GM19463 (cell line): ENCODE measurements around the gene DBH.

Source experiments
- ATAC-seq: cut with Tn5 transposase; IDR thresholded peaks from one replicate; pipeline ENCODE4 v1.9.1; 2021; ENCODE audit warnings: mild to moderate bottlenecking, moderate library complexity; ENCODE audit not compliant: unreplicated experiment

Gene DBH

GRCh38 chr9:133693703-133694529 lies 57.8 kb downstream of the DBH start:
- no peak for ATAC-seq

GRCh38 chr9:133694686-133695085 lies 58.5 kb downstream of the DBH start:
- no peak for ATAC-seq

DNA sequence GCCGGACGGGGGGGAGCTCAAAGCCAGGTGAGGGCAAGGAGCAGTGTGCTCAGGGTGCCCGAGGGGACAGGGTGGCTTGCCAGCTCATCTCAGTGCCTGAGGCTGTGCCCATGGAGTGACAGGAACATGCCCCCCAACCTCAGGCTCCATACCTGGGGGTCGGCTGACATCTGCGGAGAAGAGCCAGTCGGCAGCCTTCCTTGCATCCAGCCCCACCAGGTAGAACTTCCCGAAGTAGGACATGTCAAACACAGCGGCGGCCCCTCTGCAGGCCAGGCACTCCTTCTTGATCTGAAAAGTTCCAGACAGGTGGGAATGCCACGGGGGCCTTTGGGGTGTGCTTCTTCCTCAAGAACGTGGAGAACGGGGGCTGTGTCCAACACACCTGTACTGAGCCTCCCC lies 59.9 kb downstream of the DBH start:
- ATAC-seq: no peak

- ATAC-seq: no peak
Measured at GRCh38 chr9:133699546-133699945, 63.4 kb downstream of the DBH start.

DNA sequence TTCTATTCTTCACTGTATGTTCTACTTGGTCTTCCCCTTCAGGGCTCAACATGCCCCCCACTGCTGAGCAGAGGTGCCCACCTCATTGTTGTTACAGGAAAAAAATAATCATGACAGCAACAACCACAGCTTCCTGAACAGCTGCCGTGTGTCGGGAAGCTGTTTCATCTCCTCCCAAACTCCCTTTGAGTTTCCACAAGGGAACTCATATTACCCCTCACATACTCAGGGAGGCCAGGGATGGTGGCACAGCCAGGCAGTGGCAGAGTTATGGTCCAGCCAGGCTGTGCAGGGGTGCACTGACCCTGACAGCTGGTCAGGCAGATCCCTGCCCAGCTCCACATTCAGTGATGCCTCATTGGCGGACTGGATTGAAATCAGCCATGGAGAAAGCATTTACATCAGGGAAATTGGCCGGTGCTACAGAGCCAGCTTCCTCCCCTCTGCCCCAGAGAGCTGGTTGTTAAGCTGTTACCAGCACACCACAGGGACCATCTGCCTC lies 64.7 kb downstream of the DBH start:
- no peak for ATAC-seq

DNA sequence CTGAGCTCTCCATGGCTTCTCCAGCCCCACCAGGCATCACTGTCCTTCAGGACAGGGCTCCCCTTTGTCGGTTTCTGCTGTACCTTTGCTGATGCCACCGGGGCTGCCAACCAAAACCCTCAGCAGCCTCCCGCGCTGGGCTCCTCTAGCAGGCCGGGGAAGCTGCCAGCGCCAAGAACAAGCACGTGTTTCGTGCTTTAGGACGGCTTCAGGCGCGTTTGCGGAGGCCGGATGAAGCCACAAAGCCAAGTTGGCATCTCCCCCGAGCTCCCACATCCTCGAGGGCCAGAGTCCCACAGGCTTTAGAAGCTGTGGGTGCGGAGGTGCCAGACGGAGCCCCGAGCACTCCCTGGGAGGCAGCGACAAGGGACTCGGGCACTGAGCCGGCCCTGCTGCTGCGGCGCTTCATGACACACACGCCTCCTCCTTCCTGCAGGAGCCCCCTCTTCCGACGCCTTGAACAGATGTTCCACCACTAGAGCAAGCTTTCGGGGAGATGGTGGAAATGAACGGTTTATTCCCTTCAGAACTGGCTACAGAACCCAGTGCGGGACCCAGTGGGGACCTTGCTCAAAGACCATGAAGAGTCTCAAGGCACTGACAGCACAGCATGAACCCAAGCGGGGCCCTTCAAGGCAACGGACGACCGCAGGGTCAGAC lies 65.3 kb downstream of the DBH start:
- no peak for ATAC-seq

DNA sequence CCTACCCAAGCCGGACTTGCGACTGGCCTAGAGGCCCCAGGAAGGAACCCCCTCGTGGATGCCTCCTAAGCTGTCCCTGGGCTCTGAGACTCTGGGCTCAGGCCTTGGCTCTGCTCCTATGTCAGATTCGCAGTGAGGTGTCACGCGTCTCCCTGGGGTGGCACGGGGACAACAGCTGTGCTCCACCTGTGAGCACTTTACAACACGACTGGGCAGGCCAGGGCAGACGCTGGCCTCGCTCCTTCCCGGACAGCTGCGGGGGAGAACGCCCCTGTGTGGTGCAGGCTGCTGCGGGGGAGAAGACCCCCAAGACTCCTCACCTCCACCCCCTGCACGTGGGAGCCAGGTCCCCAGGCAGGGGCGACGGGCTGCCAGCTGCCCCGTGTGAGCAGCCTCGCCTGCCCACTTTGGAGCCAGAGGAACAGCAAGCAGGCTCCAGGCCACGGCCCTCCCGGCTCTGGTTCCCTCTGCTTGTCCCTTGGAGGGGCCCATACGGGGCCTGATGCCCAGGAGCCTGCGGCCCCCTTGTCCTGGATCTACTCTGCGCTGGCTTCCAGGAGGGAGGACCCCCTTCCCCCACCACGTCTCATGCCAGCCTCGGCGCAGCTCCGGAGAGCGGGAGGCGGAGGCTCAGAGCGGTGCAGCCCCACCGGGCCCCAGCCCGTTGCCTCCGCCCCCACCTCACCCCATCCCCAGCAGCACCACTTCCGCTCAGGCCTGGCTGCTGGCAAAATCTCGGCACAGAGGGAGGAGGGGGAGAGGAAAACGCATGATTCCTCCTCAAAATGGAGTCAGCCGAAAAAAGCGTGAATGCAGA lies 66.0 kb downstream of the DBH start:
- ATAC-seq: no peak

- ATAC-seq: no peak
Measured at GRCh38 chr9:133702798-133703590, 66.8 kb downstream of the DBH start.

DNA sequence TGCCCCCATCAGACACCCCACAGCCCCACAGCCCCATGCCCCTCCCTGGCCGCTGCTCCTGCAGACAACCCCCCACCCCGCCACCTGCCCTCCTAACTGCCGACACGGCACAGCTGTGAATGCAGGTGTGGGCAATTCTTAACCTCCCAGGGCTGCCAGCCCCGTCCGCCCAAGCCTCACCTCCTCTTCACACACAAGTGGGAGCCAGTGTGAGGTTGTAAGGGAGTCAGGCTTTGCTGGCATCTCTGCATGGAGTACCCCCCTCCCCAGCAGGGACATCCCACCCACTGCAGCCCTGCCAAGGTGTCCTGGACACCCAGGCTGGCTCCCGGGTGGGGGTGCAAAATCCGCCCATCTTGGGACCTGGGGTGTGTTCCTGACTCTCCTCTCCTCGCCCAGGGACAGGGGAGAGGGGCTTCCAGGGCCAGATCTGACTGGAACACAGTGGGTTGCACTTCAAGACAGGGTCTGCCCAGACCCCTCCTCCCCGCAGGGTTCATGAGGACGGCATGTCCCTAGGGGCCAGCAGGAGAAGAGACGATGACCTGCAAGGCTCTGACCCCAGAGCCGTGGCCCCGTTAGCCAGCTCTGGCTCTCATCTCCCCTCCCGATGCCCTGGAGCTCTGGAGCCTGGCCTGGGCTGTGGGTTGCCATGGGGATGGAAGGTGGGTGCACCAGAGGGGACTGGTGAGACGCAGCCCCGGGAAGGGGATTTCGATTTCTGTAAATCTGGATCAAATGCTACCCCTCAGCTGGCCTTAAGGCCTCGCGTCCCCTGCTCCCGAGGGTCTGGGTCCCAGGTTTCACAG lies 67.6 kb downstream of the DBH start:
- ATAC-seq: no peak

DNA sequence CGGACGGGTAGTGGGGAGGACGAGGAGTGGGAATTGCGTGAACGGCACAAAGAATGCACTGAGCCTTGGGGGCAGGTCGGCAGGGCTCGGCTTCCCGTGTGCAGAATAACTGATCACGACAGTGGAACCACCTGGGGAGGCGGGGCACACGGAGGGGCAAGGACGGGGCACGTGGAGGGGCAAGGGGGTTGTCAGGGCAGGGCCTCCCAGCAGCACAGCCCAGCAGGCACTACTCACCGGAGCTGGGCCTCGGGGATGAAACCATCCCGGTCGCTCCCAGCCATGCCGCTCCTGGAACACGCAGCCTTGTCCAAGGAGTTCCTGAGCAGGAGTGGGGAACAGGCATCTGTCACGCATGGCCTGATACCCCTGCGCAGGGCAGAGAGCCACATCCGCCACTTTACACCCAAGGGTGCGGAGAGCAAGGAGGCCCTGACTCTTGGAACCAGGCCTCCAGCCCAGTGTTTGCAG lies 68.6 kb downstream of the DBH start:
- no peak for ATAC-seq

DNA sequence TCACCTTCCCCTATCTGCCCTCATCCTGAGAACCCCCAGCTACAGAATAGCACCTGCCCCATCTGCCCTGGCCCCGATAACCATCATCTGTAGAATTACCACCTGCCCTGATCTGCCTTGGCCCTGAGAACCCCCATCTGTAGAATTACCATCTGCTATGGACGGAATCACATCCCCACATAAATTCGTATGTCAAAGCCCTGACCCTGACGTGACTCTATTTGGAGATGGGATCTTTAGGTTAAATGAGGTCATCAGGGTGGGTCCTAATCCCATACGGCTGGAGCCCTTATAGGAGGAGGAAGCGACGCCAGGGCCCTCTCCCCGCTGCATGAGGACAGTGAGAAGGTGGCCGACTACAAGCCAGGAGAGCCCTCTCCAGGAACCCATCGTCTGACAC lies 69.4 kb downstream of the DBH start:
- no peak for ATAC-seq

- no peak for ATAC-seq
Measured at GRCh38 chr9:133706307-133707050, 70.3 kb downstream of the DBH start.

GRCh38 chr9:133707065-133707762 lies 71.1 kb downstream of the DBH start:
- no peak for ATAC-seq

GRCh38 chr9:133707763-133708245 lies 71.6 kb downstream of the DBH start:
- ATAC-seq: no peak

- no peak for ATAC-seq
Measured at GRCh38 chr9:133708246-133709014, 72.3 kb downstream of the DBH start.
